ENCODE measurements around the gene IP6K1. TPM values are rescaled to one million over a fixed set of nuclear protein-coding genes. Genes with fewer than 3 reads are reported as not detected.

The IP6K1 gene
- total and polyA plus RNA-seq, 10 of the 15 experiments (the other 5 are each of a cell fraction or from before 2014, with no cell fraction given): 1.3 to 30.6 (median 18.2) TPM

DNA sequence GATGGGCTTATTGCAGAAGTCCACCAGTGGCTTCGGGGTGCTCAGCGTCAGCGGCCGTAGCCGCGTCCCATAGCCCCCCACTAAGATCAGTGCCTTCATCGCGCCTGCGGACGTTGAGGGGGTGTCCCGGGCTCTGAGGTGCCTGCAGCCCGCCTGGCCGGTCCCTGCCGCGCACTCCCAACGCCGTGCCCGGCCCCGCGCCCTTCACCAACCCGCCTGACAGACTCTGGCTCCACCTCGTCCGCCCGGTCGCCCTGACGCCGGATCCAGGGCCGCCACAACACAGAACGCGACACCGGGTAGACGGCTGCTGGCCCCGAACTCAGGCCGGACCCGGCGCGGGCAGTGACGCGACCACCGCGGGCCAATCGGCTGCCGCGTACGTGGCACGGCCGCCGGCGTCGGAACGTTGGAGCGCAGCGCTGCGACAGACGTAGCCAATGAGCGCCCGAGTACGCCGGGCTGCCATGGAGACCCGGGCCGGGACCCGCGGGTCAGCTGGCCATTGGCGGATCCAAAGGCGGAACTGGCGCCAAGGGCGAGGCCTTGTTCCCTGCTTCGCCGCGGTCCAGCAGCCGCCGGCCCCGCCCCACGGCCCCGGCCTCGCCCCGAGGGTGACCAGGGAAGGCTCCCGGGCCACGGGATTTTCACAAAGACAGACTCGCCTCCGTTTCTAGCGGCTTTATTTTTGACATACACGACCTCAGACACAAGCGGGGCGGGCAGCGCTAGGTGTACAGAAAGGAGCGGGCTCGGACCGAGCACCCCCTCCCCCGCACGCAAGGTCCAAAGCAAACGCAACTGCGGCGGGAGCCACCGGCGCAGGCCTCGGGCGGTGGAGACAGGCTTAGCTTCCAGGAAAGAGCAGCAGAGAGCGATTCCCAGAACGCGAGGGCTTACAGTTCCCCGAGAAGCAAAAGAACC, 62.5 kb downstream of the IP6K1 start, which contains the start of gene GMPPB (continued):
- TF ChIP-seq SREBF1 (IDR thresholded peaks at IDR 0.05; ENCODE audit: low read length) (no peak), TCF7 (IDR thresholded peaks at IDR 0.05; ENCODE audit: borderline replicate concordance) (no peak), ATF2 (IDR thresholded peaks at IDR 0.05; ENCODE audit: low read length) (no peak), USF2 (IDR thresholded peaks at IDR 0.05; ENCODE audit: borderline replicate concordance, low read depth, low read length) (no peak), CUX1 (IDR thresholded peaks at IDR 0.05; ENCODE audit: insufficient replicate concordance, low read depth, low read length) (no peak), ZNF384 (IDR thresholded peaks at IDR 0.05; ENCODE audit: borderline replicate concordance, low read depth, low read length) (no peak), FOXK2 (IDR thresholded peaks at IDR 0.05) (no peak), CHD4 (IDR thresholded peaks at IDR 0.05) (no peak), BCL11A (IDR thresholded peaks at IDR 0.05; ENCODE audit: low read depth, low read length) (no peak), LARP7 (IDR thresholded peaks at IDR 0.05) (peak; percentile 83), MTA3 (IDR thresholded peaks at IDR 0.05; ENCODE audit: borderline replicate concordance, low read length) (no peak), NFIC (IDR thresholded peaks at IDR 0.05; ENCODE audit: low read depth, low read length) (no peak), POLR2AphosphoS5 (IDR thresholded peaks at IDR 0.05; ENCODE audit: low read length) (peak; percentile 65), SREBF2 (IDR thresholded peaks at IDR 0.05; ENCODE audit: low read length) (no peak), WRNIP1 (IDR thresholded peaks at IDR 0.05; ENCODE audit: borderline replicate concordance, low read depth, low read length) (no peak), CHD2 (IDR thresholded peaks at IDR 0.05; ENCODE audit: borderline replicate concordance, low read depth, low read length) (peak; percentile 35; the same call in 1 of the 2 replicates), EGR1 (IDR thresholded peaks at IDR 0.05; ENCODE audit: borderline replicate concordance in 1 of 2, low read depth in 2 of 2, low read length in 2 of 2) (peak; percentile 61 to 92; a peak in 2 of 3 replicates), SMARCA5 (IDR thresholded peaks at IDR 0.05) (peak; percentile 84; the same call in 1 of the 2 replicates)
- TF ChIP-seq, protein P1, sequence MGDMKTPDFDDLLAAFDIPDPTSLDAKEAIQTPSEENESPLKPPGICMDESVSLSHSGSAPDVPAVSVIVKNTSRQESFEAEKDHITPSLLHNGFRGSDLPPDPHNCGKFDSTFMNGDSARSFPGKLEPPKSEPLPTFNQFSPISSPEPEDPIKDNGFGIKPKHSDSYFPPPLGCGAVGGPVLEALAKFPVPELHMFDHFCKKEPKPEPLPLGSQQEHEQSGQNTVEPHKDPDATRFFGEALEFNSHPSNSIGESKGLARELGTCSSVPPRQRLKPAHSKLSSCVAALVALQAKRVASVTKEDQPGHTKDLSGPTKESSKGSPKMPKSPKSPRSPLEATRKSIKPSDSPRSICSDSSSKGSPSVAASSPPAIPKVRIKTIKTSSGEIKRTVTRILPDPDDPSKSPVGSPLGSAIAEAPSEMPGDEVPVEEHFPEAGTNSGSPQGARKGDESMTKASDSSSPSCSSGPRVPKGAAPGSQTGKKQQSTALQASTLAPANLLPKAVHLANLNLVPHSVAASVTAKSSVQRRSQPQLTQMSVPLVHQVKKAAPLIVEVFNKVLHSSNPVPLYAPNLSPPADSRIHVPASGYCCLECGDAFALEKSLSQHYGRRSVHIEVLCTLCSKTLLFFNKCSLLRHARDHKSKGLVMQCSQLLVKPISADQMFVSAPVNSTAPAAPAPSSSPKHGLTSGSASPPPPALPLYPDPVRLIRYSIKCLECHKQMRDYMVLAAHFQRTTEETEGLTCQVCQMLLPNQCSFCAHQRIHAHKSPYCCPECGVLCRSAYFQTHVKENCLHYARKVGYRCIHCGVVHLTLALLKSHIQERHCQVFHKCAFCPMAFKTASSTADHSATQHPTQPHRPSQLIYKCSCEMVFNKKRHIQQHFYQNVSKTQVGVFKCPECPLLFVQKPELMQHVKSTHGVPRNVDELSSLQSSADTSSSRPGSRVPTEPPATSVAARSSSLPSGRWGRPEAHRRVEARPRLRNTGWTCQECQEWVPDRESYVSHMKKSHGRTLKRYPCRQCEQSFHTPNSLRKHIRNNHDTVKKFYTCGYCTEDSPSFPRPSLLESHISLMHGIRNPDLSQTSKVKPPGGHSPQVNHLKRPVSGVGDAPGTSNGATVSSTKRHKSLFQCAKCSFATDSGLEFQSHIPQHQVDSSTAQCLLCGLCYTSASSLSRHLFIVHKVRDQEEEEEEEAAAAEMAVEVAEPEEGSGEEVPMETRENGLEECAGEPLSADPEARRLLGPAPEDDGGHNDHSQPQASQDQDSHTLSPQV (IDR thresholded peaks at IDR 0.05): no peak
